CD4-positive, alpha-beta T cell (primary cell): ENCODE results near the gene R3HDM4. TPM values are rescaled to one million over a fixed set of nuclear protein-coding genes. Genes with fewer than 3 reads are reported as not detected.
A peak's percentile ranks its signal among the peaks of the same experiment; 100 is the strongest.

Experiments used
- ATAC-seq: fragments of 200-7000 bp; cut with Tn5 transposase; one replicate; pipeline ENCODE4 v1.10.0; 2022; ENCODE audit warnings: mild to moderate bottlenecking; ENCODE audit not compliant: poor library complexity
- CTCF ChIA-PET: fragments of 350-600 bp; sonication (Branson Sonifier 250); formaldehyde crosslinking; loops from one replicate; lab custom pipeline; 2021; ENCODE audit warnings: antibody characterized with exemption, inconsistent platforms; lab: Charles Lee
- POLR2A ChIA-PET: fragments of 350-600 bp; sonication (Branson Sonifier 250); formaldehyde crosslinking; loops from one replicate; lab custom pipeline; 2021; ENCODE audit warnings: antibody characterized with exemption, inconsistent platforms; lab: Charles Lee
- DNase-seq, 14 experiments: peaks; one replicate each; pipeline ENCODE4 v3.0.0-alpha.2; 2013 to 2020; ENCODE audit warnings: mixed read lengths in 2 of 14
- H3K27ac ChIP-seq, 2 donors: one replicate each; pipeline versions ENCODE4 v1.5.1 to v1.7.0; 2013; ENCODE audit warnings: low read length in 2 of 2, low read depth in 1 of 2, mild to moderate bottlenecking in 1 of 2
- H3K27me3 ChIP-seq, 2 experiments: 1 replicate in 1 of 2; 2 replicates in 1 of 2; pipeline versions ENCODE4 v1.6.1 to v1.7.0; 2013; ENCODE audit warnings: low read length in 2 of 2, control low read depth in 1 of 2, mild to moderate bottlenecking in 1 of 2, moderate library complexity in 1 of 2; ENCODE audit not compliant: insufficient read depth in 2 of 2, control insufficient read depth in 1 of 2
- H3K36me3 ChIP-seq: one replicate; pipeline ENCODE4 v1.6.1; 2013; ENCODE audit warnings: low read length, control low read depth; ENCODE audit not compliant: insufficient read depth
- H3K4me1 ChIP-seq: one replicate; pipeline ENCODE4 v1.6.1; 2013; ENCODE audit warnings: low read length, control low read depth; ENCODE audit not compliant: insufficient read depth
- H3K4me3 ChIP-seq: one replicate; pipeline ENCODE4 v1.5.1; 2013; ENCODE audit warnings: mild to moderate bottlenecking, low read length, moderate library complexity
- H3K9me3 ChIP-seq, 2 experiments: 1 replicate in 1 of 2; 2 replicates in 1 of 2; pipeline versions ENCODE4 v1.6.1 to v1.7.0; 2013; ENCODE audit warnings: low read length in 2 of 2, mild to moderate bottlenecking in 2 of 2, control low read depth in 1 of 2, moderate library complexity in 1 of 2; ENCODE audit not compliant: control insufficient read depth in 1 of 2, insufficient read depth in 1 of 2
- H3K27ac Mint-ChIP-seq: one replicate; pipeline ENCODE4 v1.8.0; 2020; ENCODE audit warnings: mixed read lengths
- H3K27me3 Mint-ChIP-seq: one replicate; pipeline ENCODE4 v1.8.0; 2021; ENCODE audit warnings: mixed read lengths
- H3K36me3 Mint-ChIP-seq: one replicate; pipeline ENCODE4 v1.8.0; 2021; ENCODE audit warnings: low read depth, mixed read lengths
- H3K4me1 Mint-ChIP-seq: one replicate; pipeline ENCODE4 v1.8.0; 2021; ENCODE audit warnings: low read depth, mixed read lengths
- H3K4me3 Mint-ChIP-seq: one replicate; pipeline ENCODE4 v1.8.0; 2020; ENCODE audit warnings: mild to moderate bottlenecking, mixed read lengths
- H3K9me3 Mint-ChIP-seq: one replicate; pipeline ENCODE4 v1.8.0; 2020; ENCODE audit warnings: mixed read lengths
- intact Hi-C, 2 experiments: fragments of 100-400 bp; cut with DNase I in 1 of 2; cut with micrococcal nuclease in 1 of 2; formaldehyde crosslinking; loops; one replicate each; pipeline versions ENCODE4 v1.15.1 to v1.9.0; 2023 to 2025; cut with DNase I, micrococcal nuclease
- total RNA-seq, 174 experiments: library from RNA in 2 of 174; stranded (reverse) in 2 of 174; gene quantifications; one replicate each; pipeline ENCODE4 v1.2.3 and lab custom pipeline; 2021 to 2026
- TF ChIP-seq, protein P1 (sequence below): fragments of 200-600 bp; IDR thresholded peaks from one replicate; pipeline ENCODE4 v1.8.0; 2022; ENCODE audit warnings: antibody characterized with exemption, mild to moderate bottlenecking

Gene R3HDM4
- total RNA-seq, 2 experiments from 2014 or later = 309 to 313 TPM

DNA sequence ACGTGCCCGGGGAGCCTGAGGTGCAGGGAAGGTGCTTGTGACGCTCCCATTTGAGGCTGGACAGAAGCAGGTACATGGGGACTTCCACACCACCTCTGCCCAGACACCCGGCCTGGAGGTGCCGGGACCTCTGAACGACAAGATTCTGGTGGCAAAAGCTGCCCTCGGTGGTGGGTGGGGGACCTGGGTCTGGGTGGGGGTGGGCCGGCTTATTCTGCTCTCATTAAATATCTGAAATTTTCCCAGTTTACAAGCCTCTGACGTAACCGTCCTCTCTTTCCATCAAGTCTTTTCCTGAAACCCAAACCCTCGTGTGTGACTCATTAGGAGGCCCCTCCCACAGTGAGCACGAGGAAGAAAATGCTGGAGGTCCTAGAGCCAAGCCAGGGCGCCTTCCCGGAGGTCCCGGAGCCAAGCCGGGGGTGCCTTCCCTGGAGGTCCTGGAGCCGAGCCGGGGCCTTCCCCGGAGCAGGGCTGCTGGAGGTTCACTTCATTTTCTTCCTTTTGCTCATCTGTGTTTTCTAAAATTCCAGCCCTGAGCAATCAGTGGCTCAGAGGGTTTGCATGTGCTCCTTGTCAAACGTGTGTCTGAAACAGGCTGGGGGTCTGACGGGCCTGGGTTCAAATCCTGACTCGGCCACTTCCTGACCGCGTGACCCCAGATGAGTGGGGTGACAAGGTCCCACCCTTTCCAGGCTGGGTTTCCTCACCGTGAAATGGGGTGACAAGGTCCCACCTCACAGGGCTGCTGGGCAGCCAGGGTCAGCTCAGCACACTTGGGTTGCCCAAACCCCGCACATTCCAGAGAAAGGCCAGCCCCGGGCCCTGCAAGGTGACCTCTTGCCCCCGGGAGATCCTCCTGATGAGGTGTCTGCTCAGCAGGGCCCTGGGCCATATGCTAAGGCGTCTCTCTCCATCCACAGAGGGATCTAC is 43.5 kb downstream of the R3HDM4 start:
- Histone ChIP-seq H3K4me1 (peaks cover 16% of the 10 kb centered on the region), H3K27me3 (no peaks in the 10 kb centered on the region), H3K36me3 (peaks cover 41% of the 10 kb centered on the region), H3K4me3 (no peak overlapping the region), H3K27ac (no peak overlapping the region), H3K9me3 (no peaks in the 10 kb centered on the region)
- H3K4me3 Mint-ChIP-seq = no peak overlapping the region
- intact Hi-C loops = no loop called here
- TF ChIP-seq, protein P1, sequence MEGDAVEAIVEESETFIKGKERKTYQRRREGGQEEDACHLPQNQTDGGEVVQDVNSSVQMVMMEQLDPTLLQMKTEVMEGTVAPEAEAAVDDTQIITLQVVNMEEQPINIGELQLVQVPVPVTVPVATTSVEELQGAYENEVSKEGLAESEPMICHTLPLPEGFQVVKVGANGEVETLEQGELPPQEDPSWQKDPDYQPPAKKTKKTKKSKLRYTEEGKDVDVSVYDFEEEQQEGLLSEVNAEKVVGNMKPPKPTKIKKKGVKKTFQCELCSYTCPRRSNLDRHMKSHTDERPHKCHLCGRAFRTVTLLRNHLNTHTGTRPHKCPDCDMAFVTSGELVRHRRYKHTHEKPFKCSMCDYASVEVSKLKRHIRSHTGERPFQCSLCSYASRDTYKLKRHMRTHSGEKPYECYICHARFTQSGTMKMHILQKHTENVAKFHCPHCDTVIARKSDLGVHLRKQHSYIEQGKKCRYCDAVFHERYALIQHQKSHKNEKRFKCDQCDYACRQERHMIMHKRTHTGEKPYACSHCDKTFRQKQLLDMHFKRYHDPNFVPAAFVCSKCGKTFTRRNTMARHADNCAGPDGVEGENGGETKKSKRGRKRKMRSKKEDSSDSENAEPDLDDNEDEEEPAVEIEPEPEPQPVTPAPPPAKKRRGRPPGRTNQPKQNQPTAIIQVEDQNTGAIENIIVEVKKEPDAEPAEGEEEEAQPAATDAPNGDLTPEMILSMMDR = no peak
- DNase-seq = no peak
- H3K9me3 Mint-ChIP-seq = no peaks in the 10 kb centered on the region
- H3K4me1 Mint-ChIP-seq = peaks cover 26% of the 10 kb centered on the region
- no peaks in the 10 kb centered on the region for H3K27me3 Mint-ChIP-seq
- ChIA-PET POLR2A (interaction anchor here (0.6 kb wide), 1 partner anchor 24 kb away, joined by 3 read pairs; the partner anchor contains the start of genes MED16 and RNU6-9), CTCF (no interaction called here)
- peaks cover 28% of the 10 kb centered on the region for H3K36me3 Mint-ChIP-seq
- ATAC-seq = no peak
- H3K27ac Mint-ChIP-seq = no peak overlapping the region

DNA sequence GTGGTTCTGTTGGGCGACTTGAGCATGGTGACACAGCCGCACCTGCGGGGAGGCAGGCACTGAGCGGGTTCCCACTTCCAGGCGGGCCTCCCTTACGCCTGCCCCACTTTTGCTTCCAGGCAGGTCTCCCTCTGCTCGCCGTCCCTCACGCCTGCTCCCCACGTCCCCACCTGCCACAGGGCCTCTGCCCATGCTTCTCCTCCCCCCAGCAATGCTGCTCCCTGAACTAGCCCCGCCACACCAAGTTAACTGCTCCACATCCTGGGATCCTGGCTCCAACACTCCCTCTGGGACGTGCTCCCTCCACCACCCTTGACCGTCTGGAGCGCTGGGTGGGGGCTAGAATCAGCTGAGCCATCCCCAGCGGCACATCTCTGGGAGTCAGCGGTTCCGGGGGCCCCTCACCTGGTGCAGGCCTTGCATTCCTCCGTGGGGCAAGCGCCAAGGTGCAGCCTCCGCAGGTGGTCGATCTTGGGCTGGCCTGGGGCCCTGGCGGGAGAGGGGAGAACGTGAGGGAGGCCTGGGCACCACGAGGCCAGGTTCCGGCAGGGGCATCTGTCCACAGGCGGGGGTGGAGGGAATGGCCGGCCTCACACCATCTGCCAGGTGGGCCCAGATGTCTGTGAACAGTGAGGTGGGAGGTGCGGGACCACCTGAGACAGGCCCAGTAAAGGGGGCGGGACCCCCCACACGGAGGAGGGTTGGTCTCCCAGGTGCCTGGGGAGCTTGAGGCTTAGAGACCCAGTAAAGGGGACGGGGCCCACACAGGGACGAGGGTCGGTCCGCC is 44.4 kb downstream of the R3HDM4 start:
- Mint-ChIP-seq H3K4me3 (no peak overlapping the region), H3K27ac (no peak overlapping the region), H3K36me3 (peaks cover 28% of the 10 kb centered on the region), H3K9me3 (no peaks in the 10 kb centered on the region), H3K27me3 (no peaks in the 10 kb centered on the region), H3K4me1 (peaks cover 30% of the 10 kb centered on the region)
- POLR2A ChIA-PET = interaction anchor here (1.2 kb wide), 1 partner anchor 41 kb away, joined by 3 read pairs; no protein-coding TSS in a partner anchor
- Histone ChIP-seq H3K9me3 (no peaks in the 10 kb centered on the region), H3K4me3 (no peak overlapping the region), H3K27ac (no peak overlapping the region), H3K27me3 (no peaks in the 10 kb centered on the region), H3K36me3 (peaks cover 37% of the 10 kb centered on the region), H3K4me1 (peaks cover 22% of the 10 kb centered on the region)
- ATAC-seq (no peak), DNase-seq (no peak)
- TF ChIP-seq, protein P1 = no peak
- intact Hi-C loops = no loop called here
- CTCF ChIA-PET = no interaction called here

DNA sequence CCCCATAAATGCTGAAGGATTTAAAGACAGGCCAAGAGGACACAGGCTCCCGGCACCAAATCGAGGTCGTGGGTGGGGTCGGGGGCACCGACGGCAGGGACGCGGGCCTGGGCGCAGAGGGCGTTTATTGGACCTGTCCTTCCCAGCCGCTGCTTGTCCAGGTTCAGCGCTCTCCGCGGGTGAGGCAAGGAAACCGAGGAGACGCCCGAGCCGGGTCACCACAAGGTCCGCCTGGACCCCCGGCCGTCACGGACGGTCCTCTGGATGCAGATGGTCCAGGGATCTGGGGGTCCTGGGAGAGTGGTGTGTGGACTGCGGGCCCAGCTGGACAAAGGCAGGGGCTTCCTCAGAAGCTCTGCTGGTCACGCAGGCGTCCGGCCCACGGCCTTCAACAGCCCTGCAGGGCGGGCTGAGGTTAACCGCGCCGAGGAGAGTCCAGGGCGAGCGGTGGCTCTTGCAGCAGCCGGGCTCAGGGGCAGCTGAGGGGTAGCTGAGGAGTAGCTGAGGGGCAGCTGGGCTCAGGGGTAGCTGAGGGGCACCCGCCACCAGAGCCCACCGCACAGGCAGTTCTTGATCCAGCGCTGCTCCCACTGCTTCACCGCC is 45.1 kb downstream of the R3HDM4 start:
- TF ChIP-seq, protein P1 = no peak
- Mint-ChIP-seq H3K27me3 (no peaks in the 10 kb centered on the region), H3K9me3 (no peaks in the 10 kb centered on the region), H3K27ac (peak overlapping the region; percentile 27), H3K36me3 (peaks cover 28% of the 10 kb centered on the region), H3K4me1 (peaks cover 32% of the 10 kb centered on the region), H3K4me3 (no peak overlapping the region)
- no peak for ATAC-seq
- Histone ChIP-seq H3K4me1 (peaks cover 23% of the 10 kb centered on the region), H3K4me3 (no peak overlapping the region), H3K36me3 (peaks cover 37% of the 10 kb centered on the region), H3K27me3 (no peaks in the 10 kb centered on the region), H3K27ac (no peak overlapping the region), H3K9me3 (no peaks in the 10 kb centered on the region)
- POLR2A ChIA-PET = interaction anchor here (1.2 kb wide), 1 partner anchor 41 kb away, joined by 3 read pairs; no protein-coding TSS in a partner anchor
- DNase-seq = no peak
- CTCF ChIA-PET = no interaction called here
- intact Hi-C loops = no loop called here
